Epithelial cell of esophagus (primary cell): ENCODE measurements around the gene SENP1.

Source experiments
- DNase-seq: peaks from one replicate; pipeline ENCODE4 v3.0.0; 2010; ENCODE audit warnings: low read depth
- H3K4me3 ChIP-seq: 2 replicates; pipeline ENCODE4 v1.5.1; 2011; ENCODE audit warnings: mild to moderate bottlenecking, low read length, control low read depth
- TF ChIP-seq, protein P1 (sequence below): IDR thresholded peaks from 2 replicates; pipeline ENCODE4 v1.5.1; 2011; ENCODE audit warnings: low read depth, mild to moderate bottlenecking, low read length, control low read depth, inconsistent platforms; ENCODE audit not compliant: insufficient read depth; ENCODE audit errors: missing control alignments

The SENP1 gene

GRCh38 chr12:47995981-47996401 lies 109.9 kb downstream of the SENP1 start:
- TF ChIP-seq, protein P1, sequence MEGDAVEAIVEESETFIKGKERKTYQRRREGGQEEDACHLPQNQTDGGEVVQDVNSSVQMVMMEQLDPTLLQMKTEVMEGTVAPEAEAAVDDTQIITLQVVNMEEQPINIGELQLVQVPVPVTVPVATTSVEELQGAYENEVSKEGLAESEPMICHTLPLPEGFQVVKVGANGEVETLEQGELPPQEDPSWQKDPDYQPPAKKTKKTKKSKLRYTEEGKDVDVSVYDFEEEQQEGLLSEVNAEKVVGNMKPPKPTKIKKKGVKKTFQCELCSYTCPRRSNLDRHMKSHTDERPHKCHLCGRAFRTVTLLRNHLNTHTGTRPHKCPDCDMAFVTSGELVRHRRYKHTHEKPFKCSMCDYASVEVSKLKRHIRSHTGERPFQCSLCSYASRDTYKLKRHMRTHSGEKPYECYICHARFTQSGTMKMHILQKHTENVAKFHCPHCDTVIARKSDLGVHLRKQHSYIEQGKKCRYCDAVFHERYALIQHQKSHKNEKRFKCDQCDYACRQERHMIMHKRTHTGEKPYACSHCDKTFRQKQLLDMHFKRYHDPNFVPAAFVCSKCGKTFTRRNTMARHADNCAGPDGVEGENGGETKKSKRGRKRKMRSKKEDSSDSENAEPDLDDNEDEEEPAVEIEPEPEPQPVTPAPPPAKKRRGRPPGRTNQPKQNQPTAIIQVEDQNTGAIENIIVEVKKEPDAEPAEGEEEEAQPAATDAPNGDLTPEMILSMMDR: no peak
- DNase-seq: no peak
- H3K4me3 ChIP-seq: no peak overlapping the region

GRCh38 chr12:47993491-47993890 lies 112.4 kb downstream of the SENP1 start:
- DNase-seq: no peak
- H3K4me3 ChIP-seq: no peak overlapping the region
- TF ChIP-seq, protein P1: no peak
